Erythroblast (primary cell): ENCODE measurements around the gene LCK.

Source experiments
- GATA1 ChIP-seq: IDR thresholded peaks from 2 replicates; pipeline ENCODE4 v1.6.1; 2011; ENCODE audit warnings: low read depth, mild to moderate bottlenecking, control low read depth, low read length, moderate library complexity
- POLR2A ChIP-seq: IDR thresholded peaks from 2 replicates; pipeline ENCODE4 v1.6.1; 2011; ENCODE audit warnings: mild to moderate bottlenecking, low read length

DNA sequence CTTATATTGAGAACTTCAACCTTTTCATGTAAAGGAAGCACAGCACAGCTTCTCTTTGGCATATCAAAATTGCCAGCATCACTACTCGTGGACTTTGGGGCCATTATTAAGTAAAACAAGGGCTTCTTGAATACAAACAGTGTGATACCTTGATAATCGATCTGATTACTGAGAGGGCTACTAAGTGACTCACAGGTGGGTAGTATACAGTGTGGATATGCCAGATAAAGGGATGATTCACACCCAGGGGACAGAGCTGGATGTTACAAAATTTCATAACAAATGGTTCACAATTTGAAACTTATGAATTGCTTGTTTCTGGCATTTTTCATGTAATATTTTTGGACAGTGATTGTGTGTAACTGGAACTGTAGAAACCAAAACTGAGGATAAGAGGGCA, 56.3 kb downstream of the LCK start:
- TF ChIP-seq POLR2A (no peak), GATA1 (no peak)
